Ishikawa (cell line): ENCODE measurements around the gene POLR2I.

ENCODE experiments used
- CEBPB ChIP-seq: IDR thresholded peaks from 2 replicates; pipeline ENCODE4 v1.6.1; 2012
- CREB1 ChIP-seq: IDR thresholded peaks from 2 replicates; pipeline ENCODE4 v1.6.1; 2012; ENCODE audit warnings: low read depth
- EGR1 ChIP-seq: IDR thresholded peaks from 2 replicates; pipeline ENCODE4 v1.6.1; 2012
- EP300 ChIP-seq: IDR thresholded peaks from 2 replicates; pipeline ENCODE4 v1.6.1; 2012; ENCODE audit warnings: borderline replicate concordance
- FOXM1 ChIP-seq: IDR thresholded peaks from 2 replicates; pipeline ENCODE4 v1.6.1; 2012; ENCODE audit warnings: low read depth, borderline replicate concordance
- NFIC ChIP-seq: IDR thresholded peaks from 2 replicates; pipeline ENCODE4 v1.6.1; 2012
- RAD21 ChIP-seq: IDR thresholded peaks from 2 replicates; pipeline ENCODE4 v1.6.1; 2012; ENCODE audit warnings: low read depth
- TAF1 ChIP-seq: IDR thresholded peaks from 2 replicates; pipeline ENCODE4 v1.6.1; 2012; ENCODE audit warnings: low read depth, mild to moderate bottlenecking
- TCF12 ChIP-seq: IDR thresholded peaks from 2 replicates; pipeline ENCODE4 v1.6.1; 2012; ENCODE audit warnings: low read depth
- TEAD4 ChIP-seq: IDR thresholded peaks from 2 replicates; pipeline ENCODE4 v1.6.1; 2012
- YY1 ChIP-seq: IDR thresholded peaks from 2 replicates; pipeline ENCODE4 v1.6.1; 2012; ENCODE audit warnings: low read depth
- ZBTB7A ChIP-seq: IDR thresholded peaks from 2 replicates; pipeline ENCODE4 v1.6.1; 2012; ENCODE audit warnings: low read depth
- TF ChIP-seq, protein P1 (sequence below): IDR thresholded peaks from 2 replicates; pipeline ENCODE4 v1.6.1; 2012
- TF ChIP-seq, protein P2 (sequence below): IDR thresholded peaks from 2 replicates; pipeline ENCODE4 v1.6.1; 2012
- TF ChIP-seq, protein P3 (sequence below): IDR thresholded peaks from 2 replicates; pipeline ENCODE4 v1.6.1; 2012; ENCODE audit warnings: low read depth, mild to moderate bottlenecking

The POLR2I gene

DNA sequence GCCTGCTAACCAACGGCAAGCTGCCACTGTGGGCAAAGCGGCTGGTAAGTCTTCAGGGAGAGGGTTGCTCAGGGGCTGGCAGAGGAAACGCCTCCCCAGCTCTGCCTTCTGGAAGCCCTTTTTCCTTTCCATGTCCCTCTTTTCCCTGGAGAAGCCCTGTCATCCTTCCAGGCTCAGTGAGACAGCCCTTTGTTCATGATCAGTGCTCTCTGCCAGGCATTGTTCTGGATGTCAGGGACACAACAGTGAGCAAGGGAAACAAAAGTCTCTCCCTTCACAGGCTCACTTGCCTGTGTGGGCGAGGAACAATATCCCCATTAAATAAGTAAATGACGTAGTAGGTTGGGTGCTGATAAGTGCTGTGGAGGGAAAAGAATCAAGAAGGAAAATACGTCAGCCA lies 17.6 kb downstream of the POLR2I start:
- TF ChIP-seq FOXM1 (no peak), TAF1 (no peak), YY1 (no peak), CEBPB (no peak)
- TF ChIP-seq, protein P1, sequence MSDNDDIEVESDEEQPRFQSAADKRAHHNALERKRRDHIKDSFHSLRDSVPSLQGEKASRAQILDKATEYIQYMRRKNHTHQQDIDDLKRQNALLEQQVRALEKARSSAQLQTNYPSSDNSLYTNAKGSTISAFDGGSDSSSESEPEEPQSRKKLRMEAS, result no peak

DNA sequence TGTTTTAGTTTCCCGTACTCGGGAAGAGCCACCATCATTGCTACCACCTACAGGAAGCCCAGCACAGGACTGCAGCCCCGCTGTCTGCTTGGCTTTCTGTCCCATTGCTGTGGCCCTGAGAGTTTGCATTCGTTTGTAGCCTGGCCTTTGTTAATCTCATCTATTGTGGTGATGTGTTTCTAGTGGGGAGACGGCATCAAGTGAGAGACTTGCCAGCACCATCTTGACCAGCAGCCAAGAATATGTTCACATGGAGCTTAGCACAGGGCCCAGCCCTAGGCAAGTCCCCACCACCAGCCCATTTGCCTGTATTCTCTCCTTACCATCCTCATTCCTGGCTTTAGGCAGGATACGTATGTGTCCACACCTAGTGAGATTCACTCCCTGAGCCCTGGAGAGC lies 21.0 kb downstream of the POLR2I start:
- TF ChIP-seq NFIC (no peak), TCF12 (no peak), FOXM1 (no peak), TAF1 (no peak), CEBPB (no peak)
- TF ChIP-seq, protein P2, sequence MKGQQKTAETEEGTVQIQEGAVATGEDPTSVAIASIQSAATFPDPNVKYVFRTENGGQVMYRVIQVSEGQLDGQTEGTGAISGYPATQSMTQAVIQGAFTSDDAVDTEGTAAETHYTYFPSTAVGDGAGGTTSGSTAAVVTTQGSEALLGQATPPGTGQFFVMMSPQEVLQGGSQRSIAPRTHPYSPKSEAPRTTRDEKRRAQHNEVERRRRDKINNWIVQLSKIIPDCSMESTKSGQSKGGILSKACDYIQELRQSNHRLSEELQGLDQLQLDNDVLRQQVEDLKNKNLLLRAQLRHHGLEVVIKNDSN, result no peak

DNA sequence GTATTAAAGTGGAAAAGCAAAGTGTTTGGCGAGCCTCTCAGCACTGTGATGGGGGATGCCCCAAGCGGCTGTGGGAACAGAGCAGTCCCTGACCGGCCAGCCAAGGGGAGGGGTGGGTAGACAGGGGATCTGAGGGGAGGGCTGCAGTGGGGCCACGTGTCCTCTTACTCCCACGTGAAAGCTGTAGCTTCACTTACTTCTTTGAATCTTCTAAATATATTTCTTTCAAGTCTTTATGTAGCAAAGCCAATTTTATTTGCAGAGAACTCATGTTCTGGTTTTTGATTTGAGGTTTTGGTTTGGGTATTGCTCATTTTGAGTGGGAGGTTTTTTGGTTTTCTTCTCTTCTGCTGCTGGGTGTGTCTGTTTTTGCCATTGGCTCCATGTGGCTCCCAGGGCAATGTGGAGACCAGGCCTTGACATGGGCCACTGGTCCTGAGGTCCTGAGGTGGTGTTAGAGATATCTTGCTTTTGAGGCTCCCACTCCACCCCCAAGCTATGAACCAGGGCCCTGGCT lies 21.5 kb downstream of the POLR2I start:
- no peak for TF ChIP-seq TEAD4

DNA sequence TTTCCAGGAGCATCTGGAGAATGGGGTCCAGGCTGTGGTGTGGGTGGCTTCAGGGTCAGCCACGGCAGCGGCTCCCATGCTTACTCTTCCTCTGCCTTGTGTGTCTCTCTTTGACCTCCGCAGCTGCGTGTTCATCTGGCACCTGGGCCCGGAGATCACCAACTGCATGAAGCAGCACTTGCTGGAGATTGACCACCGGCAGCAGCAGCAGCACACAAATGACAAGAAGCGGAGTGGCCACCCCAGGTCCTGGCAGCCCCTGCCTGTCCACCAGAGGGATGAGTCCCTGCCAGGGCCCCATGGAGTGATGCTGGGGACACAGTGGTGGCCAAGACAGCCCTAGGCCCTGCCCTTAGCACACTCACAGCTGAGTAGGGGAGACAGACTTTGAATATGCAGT lies 22.1 kb downstream of the POLR2I start:
- TF ChIP-seq TAF1 (no peak), TEAD4 (no peak), YY1 (no peak)

DNA sequence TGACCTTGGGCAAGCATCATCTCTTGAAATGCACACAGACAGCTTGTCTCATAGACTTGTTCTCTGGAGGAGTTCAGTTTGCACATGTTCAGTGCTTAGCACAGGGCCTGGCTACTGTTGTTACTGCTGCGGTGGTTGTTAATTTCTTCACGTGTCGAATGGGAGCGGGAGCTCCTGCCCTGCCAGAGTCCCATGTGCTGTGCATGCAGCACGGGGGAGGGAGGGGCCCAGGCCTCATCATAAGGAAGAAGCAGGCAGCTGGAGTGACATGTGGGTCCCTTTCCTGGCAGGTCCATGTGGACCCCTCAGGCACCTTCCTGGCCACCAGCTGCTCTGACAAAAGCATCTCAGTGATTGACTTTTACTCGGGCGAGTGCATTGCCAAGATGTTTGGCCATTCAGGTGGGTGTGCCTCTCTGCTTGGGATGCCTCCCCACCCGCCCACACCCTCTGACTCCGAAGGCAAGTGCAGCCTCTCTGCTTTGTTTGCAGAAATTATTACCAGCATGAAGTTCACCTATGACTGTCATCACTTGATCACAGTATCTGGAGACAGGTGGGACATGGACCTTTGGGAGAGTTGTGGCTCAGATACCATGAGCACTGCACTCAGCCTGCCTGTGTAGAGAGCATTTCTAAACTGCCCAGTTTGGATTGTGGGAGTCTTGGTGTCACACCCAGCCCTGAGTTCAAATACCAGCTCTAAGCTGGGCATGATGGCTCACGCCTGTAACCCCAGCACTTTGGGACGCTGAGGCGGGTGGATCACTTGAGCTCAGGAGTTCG lies 23.6 kb downstream of the POLR2I start:
- TF ChIP-seq EP300, result no peak
- no peak for TF ChIP-seq FOXM1
- TF ChIP-seq, protein P3, sequence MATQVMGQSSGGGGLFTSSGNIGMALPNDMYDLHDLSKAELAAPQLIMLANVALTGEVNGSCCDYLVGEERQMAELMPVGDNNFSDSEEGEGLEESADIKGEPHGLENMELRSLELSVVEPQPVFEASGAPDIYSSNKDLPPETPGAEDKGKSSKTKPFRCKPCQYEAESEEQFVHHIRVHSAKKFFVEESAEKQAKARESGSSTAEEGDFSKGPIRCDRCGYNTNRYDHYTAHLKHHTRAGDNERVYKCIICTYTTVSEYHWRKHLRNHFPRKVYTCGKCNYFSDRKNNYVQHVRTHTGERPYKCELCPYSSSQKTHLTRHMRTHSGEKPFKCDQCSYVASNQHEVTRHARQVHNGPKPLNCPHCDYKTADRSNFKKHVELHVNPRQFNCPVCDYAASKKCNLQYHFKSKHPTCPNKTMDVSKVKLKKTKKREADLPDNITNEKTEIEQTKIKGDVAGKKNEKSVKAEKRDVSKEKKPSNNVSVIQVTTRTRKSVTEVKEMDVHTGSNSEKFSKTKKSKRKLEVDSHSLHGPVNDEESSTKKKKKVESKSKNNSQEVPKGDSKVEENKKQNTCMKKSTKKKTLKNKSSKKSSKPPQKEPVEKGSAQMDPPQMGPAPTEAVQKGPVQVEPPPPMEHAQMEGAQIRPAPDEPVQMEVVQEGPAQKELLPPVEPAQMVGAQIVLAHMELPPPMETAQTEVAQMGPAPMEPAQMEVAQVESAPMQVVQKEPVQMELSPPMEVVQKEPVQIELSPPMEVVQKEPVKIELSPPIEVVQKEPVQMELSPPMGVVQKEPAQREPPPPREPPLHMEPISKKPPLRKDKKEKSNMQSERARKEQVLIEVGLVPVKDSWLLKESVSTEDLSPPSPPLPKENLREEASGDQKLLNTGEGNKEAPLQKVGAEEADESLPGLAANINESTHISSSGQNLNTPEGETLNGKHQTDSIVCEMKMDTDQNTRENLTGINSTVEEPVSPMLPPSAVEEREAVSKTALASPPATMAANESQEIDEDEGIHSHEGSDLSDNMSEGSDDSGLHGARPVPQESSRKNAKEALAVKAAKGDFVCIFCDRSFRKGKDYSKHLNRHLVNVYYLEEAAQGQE, result no peak
- TF ChIP-seq YY1, result no peak
- no peak for TF ChIP-seq NFIC
- TF ChIP-seq ZBTB7A, result no peak
- no peak for TF ChIP-seq TCF12
- TF ChIP-seq TEAD4, result no peak
- TF ChIP-seq EGR1, result no peak
- TF ChIP-seq CEBPB, result no peak
- no peak for TF ChIP-seq TAF1

DNA sequence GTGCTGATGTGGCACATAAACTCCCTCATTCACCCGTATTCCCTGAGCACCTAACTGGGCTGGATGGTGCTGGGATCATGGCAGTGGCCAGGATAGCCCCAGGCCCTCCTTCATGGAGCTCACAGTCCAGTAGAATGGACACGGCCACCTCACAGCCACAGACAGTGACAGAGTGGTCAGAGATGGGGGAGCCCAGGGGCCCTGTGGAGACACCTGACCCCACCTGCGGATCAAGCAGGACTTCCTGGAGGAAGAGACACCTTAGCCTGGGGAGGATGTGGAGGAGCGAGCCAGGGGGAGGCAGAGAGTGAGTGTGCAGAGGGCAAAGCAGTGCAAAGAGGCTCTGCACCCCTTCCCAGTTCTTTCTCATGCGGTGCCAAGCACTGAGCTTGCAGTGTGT lies 24.8 kb downstream of the POLR2I start:
- TF ChIP-seq, protein P3, result no peak
- TF ChIP-seq ZBTB7A, result no peak
- TF ChIP-seq FOXM1, result no peak
- no peak for TF ChIP-seq CEBPB
- no peak for TF ChIP-seq TCF12
- TF ChIP-seq EGR1, result no peak
- TF ChIP-seq RAD21, result no peak
- no peak for TF ChIP-seq TAF1
- TF ChIP-seq, protein P2, result no peak
- TF ChIP-seq TEAD4, result no peak
- TF ChIP-seq, protein P1, result no peak
- no peak for TF ChIP-seq CREB1
- no peak for TF ChIP-seq NFIC
- TF ChIP-seq YY1, result no peak
- TF ChIP-seq EP300, result no peak
